Common myeloid progenitor, CD34-positive (primary cell): ENCODE data around the gene TMEM221.
A peak's percentile ranks its signal among the peaks of the same experiment; 100 is the strongest.

Experiments
- CTCF ChIA-PET: fragments of 350-600 bp; sonication (Branson Sonifier 250); formaldehyde crosslinking; loops from one replicate; lab custom pipeline; 2021; ENCODE audit warnings: antibody characterized with exemption; lab: Charles Lee
- POLR2A ChIA-PET: fragments of 350-600 bp; sonication (Branson Sonifier 250); formaldehyde crosslinking; loops from one replicate; lab custom pipeline; 2021; ENCODE audit warnings: antibody characterized with exemption; lab: Charles Lee
- DNase-seq, 3 donors: peaks; one replicate each; pipeline versions ENCODE4 v3.0.0 to v3.0.0-alpha.2; 2013
- H3K27ac ChIP-seq, 2 experiments: 1 replicate in 1 of 2; 2 replicates in 1 of 2; pipeline ENCODE4 v1.7.0; 2013; ENCODE audit warnings: inconsistent platforms in 2 of 2, low read length in 2 of 2, mild to moderate bottlenecking in 2 of 2, low read depth in 1 of 2, moderate library complexity in 1 of 2; ENCODE audit not compliant: severe bottlenecking in 2 of 2, insufficient read depth in 1 of 2, poor library complexity in 1 of 2
- H3K27me3 ChIP-seq, 5 experiments: replicated peaks in 2 of 5; 1 replicate in 3 of 5; 2 replicates in 2 of 5; pipeline versions ENCODE4 v1.6.1 to v1.7.0; 2013; ENCODE audit warnings: low read length in 4 of 5, mild to moderate bottlenecking in 2 of 5, moderate library complexity in 2 of 5, inconsistent platforms in 1 of 5; ENCODE audit not compliant: insufficient read depth in 5 of 5, control insufficient read depth in 4 of 5
- H3K36me3 ChIP-seq, 4 experiments: 1 replicate in 2 of 4; 2 replicates in 2 of 4; pipeline versions ENCODE4 v1.6.1 to v1.7.0; 2013; ENCODE audit warnings: low read length in 3 of 4, control low read depth in 1 of 4, mild to moderate bottlenecking in 1 of 4; ENCODE audit not compliant: control insufficient read depth in 4 of 4, insufficient read depth in 4 of 4
- H3K4me1 ChIP-seq, 4 experiments: 1 replicate in 3 of 4; 2 replicates in 1 of 4; pipeline versions ENCODE4 v1.6.1 to v1.7.1; 2013; ENCODE audit warnings: low read length in 3 of 4, mild to moderate bottlenecking in 3 of 4, control low read depth in 1 of 4, inconsistent platforms in 1 of 4, moderate library complexity in 1 of 4; ENCODE audit not compliant: control insufficient read depth in 4 of 4, insufficient read depth in 4 of 4; ENCODE audit errors: control extremely low read depth in 1 of 4
- H3K4me3 ChIP-seq, 7 experiments: 1 replicate in 4 of 7; 2 replicates in 3 of 7; pipeline versions ENCODE4 v1.5.1 to v1.7.0; 2013; ENCODE audit warnings: mild to moderate bottlenecking in 7 of 7, low read length in 6 of 7, moderate library complexity in 6 of 7, inconsistent platforms in 2 of 7, low read depth in 2 of 7, control low read depth in 1 of 7; ENCODE audit not compliant: insufficient read depth in 4 of 7, control insufficient read depth in 1 of 7; ENCODE audit errors: extremely low read depth in 1 of 7
- H3K9me3 ChIP-seq, 5 experiments: 1 replicate in 4 of 5; 2 replicates in 1 of 5; pipeline versions ENCODE4 v1.6.1 to v1.7.1; 2013; ENCODE audit warnings: low read length in 4 of 5, mild to moderate bottlenecking in 2 of 5, inconsistent platforms in 1 of 5, low read depth in 1 of 5, moderate library complexity in 1 of 5; ENCODE audit not compliant: control insufficient read depth in 4 of 5, insufficient read depth in 2 of 5; ENCODE audit errors: control extremely low read depth in 1 of 5
- WGBS: methylation state at CpG from one replicate; pipeline ENCODE4 v1.1.5; 2013; ENCODE audit not compliant: insufficient coverage; 5-methylcytosine and 5-hydroxymethylcytosine counted together

The TMEM221 gene

GRCh38 chr19:17489392-17490030 lies 41.0 kb upstream of the TMEM221 start:
- Histone ChIP-seq H3K4me3 (no peak overlapping the region), H3K4me1 (peaks cover 2 to 22% (median 20%) of the 10 kb centered on the region in 4 experiments), H3K27ac (no peak overlapping the region), H3K27me3 (no peaks in the 10 kb centered on the region), H3K36me3 (no peaks in the 10 kb centered on the region), H3K9me3 (no peaks in the 10 kb centered on the region)
- DNase-seq, result no peak
- POLR2A ChIA-PET, result no interaction called here
- WGBS, result 47% methylated on average over 9 of the region's 9 CpGs
- CTCF ChIA-PET, result interaction anchor here (0.5 to 2.1 kb wide), 6 partner anchors 11 to 84 kb away, joined by 3 to 6 read pairs (median 4); partner anchors contain the start of gene BST2

- Histone ChIP-seq H3K4me3 (peak overlapping the region in 4 of 7 experiments; percentile 3 to 63 (median 52)), H3K4me1 (peaks cover 2 to 22% (median 20%) of the 10 kb centered on the region in 4 experiments), H3K9me3 (no peaks in the 10 kb centered on the region), H3K27me3 (no peaks in the 10 kb centered on the region), H3K36me3 (no peaks in the 10 kb centered on the region), H3K27ac (no peak overlapping the region)
- POLR2A ChIA-PET, result no interaction called here
- WGBS, result 3% methylated on average over 22 of the region's 31 CpGs
- CTCF ChIA-PET, result interaction anchor here (0.5 to 2.1 kb wide), 6 partner anchors 12 to 48 kb away, joined by 3 to 6 read pairs (median 4); partner anchors contain the start of gene PGLS
- DNase-seq, result peak; percentile 87 to 92 (median 92)
These were observed 40.3 kb upstream of the TMEM221 start for GRCh38 chr19:17488593-17489391.

- Histone ChIP-seq H3K36me3 (no peaks in the 10 kb centered on the region), H3K9me3 (no peaks in the 10 kb centered on the region), H3K27ac (peak overlapping the region in 1 of 2 experiments; percentile 7), H3K4me1 (peaks cover 2 to 22% (median 20%) of the 10 kb centered on the region in 4 experiments), H3K4me3 (no peak overlapping the region), H3K27me3 (no peaks in the 10 kb centered on the region)
- DNase-seq, result no peak
- 91% methylated on average over 12 of the region's 18 CpGs for WGBS
- POLR2A ChIA-PET, result interaction anchor here (0.7 kb wide), 1 partner anchor 29 kb away, joined by 3 read pairs; no protein-coding TSS in a partner anchor
- CTCF ChIA-PET, result interaction anchor here (0.9 to 2.1 kb wide), 5 partner anchors 9 to 24 kb away, joined by 3 to 6 read pairs (median 3); partner anchors contain the start of gene PGLS
These were observed 39.0 kb upstream of the TMEM221 start for GRCh38 chr19:17487284-17488121.

- Histone ChIP-seq H3K27me3 (no peaks in the 10 kb centered on the region), H3K9me3 (no peaks in the 10 kb centered on the region), H3K36me3 (no peaks in the 10 kb centered on the region), H3K27ac (no peak overlapping the region), H3K4me1 (peaks cover 2 to 22% (median 21%) of the 10 kb centered on the region in 4 experiments), H3K4me3 (no peak overlapping the region)
- 97% methylated on average over 53 of the region's 58 CpGs for WGBS
- DNase-seq, result no peak
- CTCF ChIA-PET, result interaction anchor here (1.2 kb wide), 1 partner anchor 9 kb away, joined by 3 read pairs; no protein-coding TSS in a partner anchor
- POLR2A ChIA-PET, result no interaction called here
These were observed 38.2 kb upstream of the TMEM221 start for GRCh38 chr19:17486545-17487240.

GRCh38 chr19:17484520-17485185 lies 36.2 kb upstream of the TMEM221 start:
- no peak for DNase-seq
- WGBS, result 99% methylated on average over 4 of the region's 6 CpGs
- Histone ChIP-seq H3K4me3 (no peak overlapping the region), H3K4me1 (peaks cover 2 to 29% (median 19%) of the 10 kb centered on the region in 4 experiments), H3K9me3 (no peaks in the 10 kb centered on the region), H3K36me3 (no peaks in the 10 kb centered on the region), H3K27ac (no peak overlapping the region), H3K27me3 (no peaks in the 10 kb centered on the region)
- POLR2A ChIA-PET, result interaction anchor here (0.6 to 0.8 kb wide), 2 partner anchors 10 to 607 kb away, joined by 3 to 4 read pairs; no protein-coding TSS in a partner anchor
- CTCF ChIA-PET, result no interaction called here

GRCh38 chr19:17483605-17484002 lies 35.1 kb upstream of the TMEM221 start:
- POLR2A ChIA-PET, result no interaction called here
- no peak overlapping the region for H3K4me3 ChIP-seq
- H3K27ac ChIP-seq, result no peak overlapping the region
- H3K36me3 ChIP-seq, result no peaks in the 10 kb centered on the region
- no peak for DNase-seq
- H3K9me3 ChIP-seq, result no peaks in the 10 kb centered on the region
- H3K4me1 ChIP-seq, result peaks cover 2 to 22% (median 11%) of the 10 kb centered on the region in 4 experiments
- WGBS, result 100% methylated on average over 5 of the region's 10 CpGs
- H3K27me3 ChIP-seq, result no peaks in the 10 kb centered on the region
- CTCF ChIA-PET, result interaction anchor here (2.0 to 3.8 kb wide), 2 partner anchors 11 to 13 kb away, joined by 5 to 18 read pairs; no protein-coding TSS in a partner anchor
